MM.1S (cell line): ENCODE data around the gene RRAD.

ENCODE experiments used
- DNase-seq: peaks from one replicate; pipeline ENCODE4 v3.0.0-alpha.2; 2015
- H2AFZ ChIP-seq: fragments of 300-600 bp; sonication (generic); 2 replicates; pipeline ENCODE4 v1.6.0; 2016; ENCODE audit warnings: antibody characterized with exemption, low read length
- H3F3A ChIP-seq: fragments of 300-600 bp; sonication (generic); 2 replicates; pipeline ENCODE4 v1.6.1; 2016; ENCODE audit warnings: mild to moderate bottlenecking, antibody characterized with exemption, low read length, moderate library complexity, mixed read lengths; ENCODE audit not compliant: insufficient read depth
- H3K27ac ChIP-seq: fragments of 300-600 bp; sonication (generic); 2 replicates; pipeline ENCODE4 v1.5.1; 2016; ENCODE audit warnings: mild to moderate bottlenecking, low read length
- H3K27me3 ChIP-seq: fragments of 300-600 bp; sonication (generic); replicated peaks from 2 replicates; pipeline ENCODE4 v1.6.0; 2016; ENCODE audit warnings: low read length; ENCODE audit not compliant: insufficient read depth
- H3K36me3 ChIP-seq: fragments of 300-600 bp; sonication (generic); replicated peaks from 2 replicates; pipeline ENCODE4 v1.6.1; 2016; ENCODE audit warnings: mild to moderate bottlenecking, low read length, mixed read lengths; ENCODE audit not compliant: insufficient read depth
- H3K4me1 ChIP-seq: fragments of 300-600 bp; sonication (generic); 2 replicates; pipeline ENCODE4 v1.6.1; 2016; ENCODE audit warnings: low read length, mixed read lengths
- H3K4me2 ChIP-seq: fragments of 300-600 bp; sonication (generic); 2 replicates; pipeline ENCODE4 v1.6.0; 2016; ENCODE audit warnings: low read depth, low read length
- H3K4me3 ChIP-seq: fragments of 300-600 bp; sonication (generic); 2 replicates; pipeline ENCODE4 v1.5.1; 2016; ENCODE audit warnings: low read length, mixed read lengths
- H3K79me2 ChIP-seq: fragments of 300-600 bp; sonication (generic); 2 replicates; pipeline ENCODE4 v1.6.1; 2016; ENCODE audit warnings: mixed run types, low read length, mixed read lengths
- H3K9ac ChIP-seq: fragments of 300-600 bp; sonication (generic); 2 replicates; pipeline ENCODE4 v1.6.1; 2016; ENCODE audit warnings: low read length, mixed read lengths
- H3K9me2 ChIP-seq: fragments of 300-600 bp; sonication (generic); replicated peaks from 2 replicates; pipeline ENCODE4 v1.6.1; 2016; ENCODE audit warnings: mild to moderate bottlenecking, low read length, mixed read lengths; ENCODE audit not compliant: insufficient read depth
- H3K9me3 ChIP-seq: fragments of 300-600 bp; sonication (generic); replicated peaks from 2 replicates; pipeline ENCODE4 v1.6.1; 2016; ENCODE audit warnings: mild to moderate bottlenecking, low read length, mixed read lengths; ENCODE audit not compliant: insufficient read depth
- H4K20me1 ChIP-seq: fragments of 300-600 bp; sonication (generic); 2 replicates; pipeline ENCODE4 v1.6.1; 2016; ENCODE audit warnings: mild to moderate bottlenecking, low read length, moderate library complexity, mixed read lengths; ENCODE audit not compliant: insufficient read depth
- CTCF ChIP-seq: fragments of 300-600 bp; sonication (generic); IDR thresholded peaks from 2 replicates; pipeline ENCODE4 v1.5.1; 2016; ENCODE audit warnings: antibody characterized with exemption, low read length, mixed read lengths
- EZH2 ChIP-seq: fragments of 300-600 bp; sonication (generic); optimal IDR thresholded peaks from 2 replicates; pipeline ENCODE3; 2017; ENCODE audit warnings: low read depth, mild to moderate bottlenecking, antibody characterized with exemption, low read length, mixed read lengths
- EZH2phosphoT487 ChIP-seq: fragments of 300-600 bp; sonication (generic); IDR thresholded peaks from 2 replicates; pipeline ENCODE4 v1.6.1; 2018; ENCODE audit warnings: antibody characterized with exemption, low read length

The RRAD gene

DNA sequence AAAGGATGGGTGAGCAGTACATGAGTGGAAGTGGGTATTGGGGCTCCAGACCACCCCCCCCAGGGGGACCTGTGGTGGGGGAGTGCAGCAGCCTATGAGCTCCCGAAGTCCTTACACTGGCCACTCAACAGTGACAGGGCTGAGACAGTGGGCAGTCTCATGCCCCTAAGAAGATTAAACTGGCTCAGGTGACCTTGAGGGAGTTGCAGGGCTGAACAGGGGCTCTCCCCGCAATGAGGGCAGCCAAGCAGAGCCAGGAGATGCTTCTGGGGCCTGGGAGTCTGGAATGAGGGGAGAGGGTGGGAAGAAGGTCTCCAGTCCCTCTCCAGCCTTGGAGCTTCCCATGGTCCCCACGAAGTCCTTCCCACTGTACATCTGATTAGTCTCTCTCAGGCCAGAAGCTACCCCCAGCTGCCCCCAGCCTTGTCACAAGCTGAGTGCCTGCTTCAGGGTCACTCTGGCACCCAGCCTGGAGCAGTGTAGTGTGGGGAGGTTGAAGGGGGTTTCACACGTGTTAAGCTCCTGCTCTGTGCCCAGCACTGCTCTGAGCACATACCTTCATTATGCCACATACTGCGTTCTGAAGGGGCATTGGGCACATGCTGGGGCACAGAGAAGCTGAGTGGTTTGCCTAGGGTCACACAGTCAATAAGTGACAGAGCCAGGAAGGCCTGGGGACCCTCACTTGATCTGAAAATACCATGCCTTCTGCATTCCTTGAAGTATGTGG, 5.6 kb downstream of the RRAD start:
- Histone ChIP-seq H3K9me2 (no peaks in the 10 kb centered on the region), H3K36me3 (no peaks in the 10 kb centered on the region), H3K27me3 (peaks cover 88% of the 10 kb centered on the region), H3K4me3 (no peak overlapping the region), H3K9ac (no peak overlapping the region), H3K9me3 (no peaks in the 10 kb centered on the region), H4K20me1 (no peaks in the 10 kb centered on the region), H3F3A (no peaks in the 10 kb centered on the region), H3K4me1 (no peaks in the 10 kb centered on the region), H3K4me2 (no peak overlapping the region), H2AFZ (no peak overlapping the region), H3K27ac (no peak overlapping the region), H3K79me2 (no peaks in the 10 kb centered on the region)
- TF ChIP-seq EZH2phosphoT487 (no peak), EZH2 (no peak), CTCF (no peak)
- no peak for DNase-seq

DNA sequence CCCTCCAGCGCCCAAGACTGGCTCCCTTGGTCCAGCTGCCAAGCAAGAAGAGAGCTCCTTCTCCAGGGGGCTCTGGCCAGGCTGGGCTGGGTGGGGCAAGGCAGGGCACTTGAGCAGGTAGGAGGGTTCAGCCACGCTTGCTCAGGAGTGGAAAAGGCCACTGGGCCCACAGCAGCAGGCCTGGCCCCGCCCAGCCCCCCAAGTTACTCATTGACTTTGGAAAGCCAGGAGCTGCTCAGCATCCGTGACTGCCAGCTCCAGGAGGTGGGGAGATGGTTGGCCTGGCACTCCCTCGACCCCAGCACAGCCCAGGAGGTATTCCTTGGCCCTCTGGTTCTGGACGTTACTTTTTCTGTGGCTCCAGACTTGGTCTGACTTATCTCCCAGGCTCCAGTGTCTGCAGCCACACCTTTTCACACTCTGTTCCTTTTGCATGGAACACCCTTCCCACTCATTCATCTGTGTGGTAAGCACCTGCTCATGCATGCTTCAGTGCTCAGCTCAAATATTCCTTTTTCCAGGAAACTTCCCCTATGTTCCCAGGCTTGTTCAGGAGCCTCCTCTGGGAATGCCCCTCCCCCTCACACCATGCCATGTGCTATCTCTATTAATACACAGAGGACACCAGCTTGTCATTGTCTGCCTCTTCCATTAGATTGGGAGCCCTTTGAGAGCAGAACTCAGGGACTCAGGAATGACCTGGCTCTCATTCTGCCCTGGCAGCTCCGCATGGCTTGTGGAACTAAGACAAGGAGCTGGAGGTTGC, 6.3 kb downstream of the RRAD start, which contains the start of gene CDH16:
CDH16 (minus strand) TSS at position 83 of the 766 bp plus-strand sequence. CDS start 820 bp downstream, outside the sequence.
- no peaks in the 10 kb centered on the region for H4K20me1 ChIP-seq
- no peak within 1 kb of the TSS for H3K27ac ChIP-seq
- H3K4me2 ChIP-seq = no peak within 1 kb of the TSS
- no peak for TF ChIP-seq CTCF
- no peak for TF ChIP-seq EZH2phosphoT487
- TF ChIP-seq EZH2 = no peak
- H3K36me3 ChIP-seq = no peaks in the 10 kb centered on the region
- H3K79me2 ChIP-seq = no peaks in the 10 kb centered on the region
- no peaks in the 10 kb centered on the region for H3K9me2 ChIP-seq
- no peak within 1 kb of the TSS for H2AFZ ChIP-seq
- no peak within 1 kb of the TSS for H3K4me3 ChIP-seq
- H3F3A ChIP-seq = no peaks in the 10 kb centered on the region
- DNase-seq = no peak
- H3K9ac ChIP-seq = no peak within 1 kb of the TSS
- no peaks in the 10 kb centered on the region for H3K4me1 ChIP-seq
- H3K27me3 ChIP-seq = peaks cover 85% of the 10 kb centered on the region
- no peaks in the 10 kb centered on the region for H3K9me3 ChIP-seq

- Histone ChIP-seq H3K4me3 (no peak overlapping the region), H4K20me1 (no peaks in the 10 kb centered on the region), H2AFZ (no peak overlapping the region), H3K36me3 (no peaks in the 10 kb centered on the region), H3K79me2 (no peaks in the 10 kb centered on the region), H3K9me3 (no peaks in the 10 kb centered on the region), H3F3A (no peaks in the 10 kb centered on the region), H3K9me2 (no peaks in the 10 kb centered on the region), H3K27ac (no peak overlapping the region), H3K4me1 (no peaks in the 10 kb centered on the region), H3K27me3 (peaks cover 78% of the 10 kb centered on the region), H3K4me2 (no peak overlapping the region), H3K9ac (no peak overlapping the region)
- DNase-seq = no peak
- TF ChIP-seq EZH2phosphoT487 = no peak
- TF ChIP-seq EZH2 = no peak
- no peak for TF ChIP-seq CTCF
These were observed 7.0 kb downstream of the RRAD start for GRCh38 chr16:66918355-66918754.
